ENCODE measurements around the gene TPD52L2. TPM values are rescaled to one million over a fixed set of nuclear protein-coding genes. Genes with fewer than 3 reads are reported as not detected.

Gene TPD52L2
- total and polyA plus RNA-seq, 3 donors from 2014 or later, result 89.9 to 132 (median 100) TPM

DNA sequence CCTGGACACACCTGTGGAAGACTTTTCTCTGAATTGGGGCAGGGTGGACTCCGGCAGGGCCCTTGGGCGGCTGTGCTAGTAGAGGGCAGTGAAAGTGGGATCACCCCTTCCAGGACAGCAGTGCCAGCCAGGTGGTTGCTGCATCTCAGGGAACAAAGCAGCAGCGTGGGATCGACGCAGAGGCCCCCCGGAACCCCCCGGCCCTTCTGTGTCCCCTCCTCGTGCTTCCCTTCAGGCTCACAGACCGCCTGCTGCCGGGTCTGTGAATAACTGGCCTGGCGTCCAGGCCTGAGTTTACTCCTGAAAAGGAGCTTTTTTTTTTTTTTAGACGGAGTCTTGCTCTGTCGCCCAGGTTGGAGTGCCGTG, 21.0 kb downstream of the TPD52L2 start:
- TF ChIP-seq, protein P1, sequence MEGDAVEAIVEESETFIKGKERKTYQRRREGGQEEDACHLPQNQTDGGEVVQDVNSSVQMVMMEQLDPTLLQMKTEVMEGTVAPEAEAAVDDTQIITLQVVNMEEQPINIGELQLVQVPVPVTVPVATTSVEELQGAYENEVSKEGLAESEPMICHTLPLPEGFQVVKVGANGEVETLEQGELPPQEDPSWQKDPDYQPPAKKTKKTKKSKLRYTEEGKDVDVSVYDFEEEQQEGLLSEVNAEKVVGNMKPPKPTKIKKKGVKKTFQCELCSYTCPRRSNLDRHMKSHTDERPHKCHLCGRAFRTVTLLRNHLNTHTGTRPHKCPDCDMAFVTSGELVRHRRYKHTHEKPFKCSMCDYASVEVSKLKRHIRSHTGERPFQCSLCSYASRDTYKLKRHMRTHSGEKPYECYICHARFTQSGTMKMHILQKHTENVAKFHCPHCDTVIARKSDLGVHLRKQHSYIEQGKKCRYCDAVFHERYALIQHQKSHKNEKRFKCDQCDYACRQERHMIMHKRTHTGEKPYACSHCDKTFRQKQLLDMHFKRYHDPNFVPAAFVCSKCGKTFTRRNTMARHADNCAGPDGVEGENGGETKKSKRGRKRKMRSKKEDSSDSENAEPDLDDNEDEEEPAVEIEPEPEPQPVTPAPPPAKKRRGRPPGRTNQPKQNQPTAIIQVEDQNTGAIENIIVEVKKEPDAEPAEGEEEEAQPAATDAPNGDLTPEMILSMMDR (IDR thresholded peaks at IDR 0.05), result no peak
- no peak for TF ChIP-seq POLR2A (IDR thresholded peaks at IDR 0.05)
- H3K36me3 ChIP-seq (ENCODE audit: low read depth, missing control alignments), result no peaks in the 10 kb centered on the region
- no peak overlapping the region for H3K27ac ChIP-seq
- 94 to 95% methylated on average over 13 to 14 of the region's 14 CpGs for WGBS, 2 donors
- peaks cover 14% of the 10 kb centered on the region for H3K4me1 ChIP-seq
- no peaks in the 10 kb centered on the region for H3K27me3 ChIP-seq
- H3K9me3 ChIP-seq, result no peaks in the 10 kb centered on the region
- DNase-seq, result no peak
- H3K4me3 ChIP-seq, result no peak overlapping the region
- intact Hi-C loops (cut with DNase I; ENCODE audit: low total_unique reads), result no loop called here

DNA sequence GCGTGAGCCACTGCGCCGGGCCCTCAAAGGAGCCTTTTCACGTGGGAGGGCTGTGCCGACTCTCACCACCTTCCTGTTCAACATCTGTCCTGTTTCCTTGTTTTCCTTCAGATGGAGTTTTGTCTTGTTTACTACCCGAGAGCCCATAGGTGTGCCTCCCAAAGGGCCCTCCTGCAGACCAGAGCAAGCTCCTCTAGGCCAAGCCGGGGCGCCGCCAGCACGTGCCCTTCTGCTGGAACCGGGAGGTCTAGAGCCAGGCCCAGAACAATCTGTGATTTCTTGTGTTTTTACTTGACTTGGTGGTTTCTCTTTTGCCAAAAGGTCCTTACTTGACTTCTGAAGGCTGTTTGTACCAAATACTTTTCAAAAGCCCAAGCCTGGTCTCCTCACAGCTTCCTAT, 21.9 kb downstream of the TPD52L2 start:
- 60 to 72% methylated on average over 11 of the region's 11 CpGs for WGBS, 2 donors
- intact Hi-C loops (cut with DNase I; ENCODE audit: low total_unique reads), result no loop called here
- no peak overlapping the region for H3K4me3 ChIP-seq
- peaks cover 14% of the 10 kb centered on the region for H3K4me1 ChIP-seq
- H3K27me3 ChIP-seq, result no peaks in the 10 kb centered on the region
- no peak for TF ChIP-seq POLR2A (IDR thresholded peaks at IDR 0.05)
- H3K36me3 ChIP-seq (ENCODE audit: low read depth, missing control alignments), result no peaks in the 10 kb centered on the region
- H3K27ac ChIP-seq, result peak overlapping the region; percentile 73 to 77
- no peaks in the 10 kb centered on the region for H3K9me3 ChIP-seq
- no peak for DNase-seq

DNA sequence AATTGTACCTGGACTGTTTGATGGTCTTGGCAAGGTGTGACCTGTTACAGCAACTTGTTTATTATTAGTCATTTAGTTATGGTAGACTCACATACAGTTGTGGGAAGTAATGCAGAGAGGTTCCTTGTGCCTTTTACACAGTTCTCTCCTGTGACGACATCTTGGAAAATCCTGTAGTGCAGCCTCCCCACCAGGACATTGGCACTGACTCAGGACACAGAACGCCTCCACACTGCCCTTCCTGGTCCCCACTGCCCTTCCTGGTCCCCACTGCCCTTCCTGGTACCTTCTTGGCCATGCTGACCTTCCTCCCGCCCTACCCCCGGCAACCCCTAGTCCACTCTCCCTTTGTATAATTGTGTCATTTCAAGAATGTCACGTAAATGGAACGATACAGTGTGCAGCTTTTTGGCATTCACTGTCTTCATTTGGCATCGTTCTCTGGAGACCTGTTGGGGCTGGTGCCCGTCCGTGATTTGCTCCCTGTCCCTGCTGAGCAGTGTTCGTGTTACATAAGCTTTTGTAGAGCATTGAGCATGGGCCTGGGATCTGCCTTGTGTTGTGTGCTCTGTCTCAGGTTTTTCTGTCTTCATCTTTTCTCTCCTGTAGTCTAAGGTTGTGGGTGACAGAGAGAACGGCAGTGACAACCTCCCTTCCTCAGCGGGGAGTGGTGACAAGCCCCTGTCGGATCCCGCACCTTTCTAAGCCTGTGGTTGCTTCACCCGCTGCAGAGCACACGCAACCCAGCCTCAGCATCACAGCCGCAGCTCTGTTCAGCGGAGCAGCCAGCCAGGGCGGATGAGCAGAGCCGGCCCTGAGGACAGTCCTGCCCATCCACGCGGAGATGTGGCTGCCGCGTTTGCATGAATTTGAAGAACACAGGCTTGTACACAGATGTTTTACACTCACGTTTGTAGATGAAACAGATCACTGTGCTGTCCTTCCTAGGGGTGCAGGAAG, 24.5 kb downstream of the TPD52L2 start:
- H3K27ac ChIP-seq, result peak overlapping the region in 1 of 2 donors; percentile 61
- no peaks in the 10 kb centered on the region for H3K36me3 ChIP-seq (ENCODE audit: low read depth, missing control alignments)
- peaks cover 17% of the 10 kb centered on the region for H3K4me1 ChIP-seq
- TF ChIP-seq, protein P1 (IDR thresholded peaks at IDR 0.05), result no peak
- TF ChIP-seq POLR2A (IDR thresholded peaks at IDR 0.05), result no peak
- WGBS, 2 donors, result 68 to 92% methylated on average over 24 to 25 of the region's 25 CpGs
- H3K4me3 ChIP-seq, result no peak overlapping the region
- DNase-seq, result peak; percentile 70
- intact Hi-C loops (cut with DNase I; ENCODE audit: low total_unique reads), result no loop called here
- no peaks in the 10 kb centered on the region for H3K9me3 ChIP-seq
- no peaks in the 10 kb centered on the region for H3K27me3 ChIP-seq

DNA sequence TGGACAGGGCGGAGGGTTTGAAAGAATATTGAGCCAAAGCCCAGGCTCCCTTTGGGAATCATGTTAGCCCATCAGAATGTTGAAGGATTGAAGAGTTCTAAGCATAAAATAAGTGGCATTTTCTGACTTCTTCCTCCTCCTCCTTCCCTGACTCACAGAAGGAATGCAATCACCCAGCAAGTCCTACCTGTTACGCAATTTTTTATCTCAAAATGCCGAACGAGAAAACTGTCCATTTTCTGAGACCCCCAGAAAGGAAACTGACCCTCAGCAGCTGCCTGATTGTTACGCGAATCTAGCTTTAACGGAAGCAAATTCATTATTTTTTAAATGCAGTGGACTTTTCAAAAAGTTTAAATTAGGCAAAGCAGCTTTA, 25.1 kb downstream of the TPD52L2 start:
- Histone ChIP-seq H3K9me3 (no peaks in the 10 kb centered on the region), H3K4me1 (peaks cover 17% of the 10 kb centered on the region), H3K27me3 (no peaks in the 10 kb centered on the region), H3K27ac (no peak overlapping the region), H3K4me3 (no peak overlapping the region), H3K36me3 (ENCODE audit: low read depth, missing control alignments) (no peaks in the 10 kb centered on the region)
- 90% methylated on average over 7 of the region's 7 CpGs for WGBS, 2 donors
- TF ChIP-seq POLR2A (IDR thresholded peaks at IDR 0.05), result no peak
- TF ChIP-seq, protein P1 (IDR thresholded peaks at IDR 0.05), result no peak
- intact Hi-C loops (cut with DNase I; ENCODE audit: low total_unique reads), result no loop called here
- DNase-seq, result no peak

DNA sequence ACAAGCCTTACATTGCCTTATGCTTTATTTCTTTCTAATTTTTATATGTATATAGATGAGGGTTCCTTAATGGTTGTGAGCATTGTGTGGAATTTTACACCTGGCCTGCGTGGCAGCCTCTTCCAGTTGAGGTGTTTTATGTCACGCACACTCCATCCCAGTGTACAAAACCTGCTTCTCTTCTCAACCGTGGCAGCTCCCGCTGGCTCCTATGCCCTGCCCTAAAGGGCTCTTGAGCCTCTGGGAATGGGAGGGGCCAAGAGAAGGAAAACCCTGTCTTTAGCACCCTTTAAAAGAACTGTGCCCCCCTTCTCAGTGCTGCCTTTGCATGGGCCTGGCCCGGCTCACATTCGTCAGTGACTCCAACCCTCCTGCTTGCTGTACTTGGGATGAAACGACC, 25.5 kb downstream of the TPD52L2 start:
- Histone ChIP-seq H3K4me1 (peaks cover 17% of the 10 kb centered on the region), H3K4me3 (no peak overlapping the region), H3K36me3 (ENCODE audit: low read depth, missing control alignments) (no peaks in the 10 kb centered on the region), H3K9me3 (no peaks in the 10 kb centered on the region), H3K27ac (no peak overlapping the region), H3K27me3 (no peaks in the 10 kb centered on the region)
- no peak for DNase-seq
- intact Hi-C loops (cut with DNase I; ENCODE audit: low total_unique reads), result no loop called here
- WGBS, 2 donors, result 86 to 87% methylated on average over 7 of the region's 7 CpGs
- no peak for TF ChIP-seq POLR2A (IDR thresholded peaks at IDR 0.05)
- TF ChIP-seq, protein P1 (IDR thresholded peaks at IDR 0.05), result no peak

All from testis (tissue), 3 donors.